ENCODE results near the gene ELAVL1.
A peak's percentile ranks its signal among the peaks of the same experiment; 100 is the strongest.

ELAVL1 gene

GRCh38 chr19:8017808-8018207 lies 12.4 kb upstream of the ELAVL1 start:
- Histone ChIP-seq H3K36me3 (ENCODE audit: control insufficient read depth, insufficient read depth, low read length, severe bottlenecking) (no peaks in the 10 kb centered on the region), H3K27me3 (replicated peaks; ENCODE audit: control insufficient read depth, insufficient read depth, low read length) (no peaks in the 10 kb centered on the region), H3K4me3 (ENCODE audit: low read length) (no peak overlapping the region), H3K9ac (ENCODE audit: low read length) (no peak overlapping the region), H3K4me1 (ENCODE audit: control insufficient read depth, insufficient read depth, low read length) (no peaks in the 10 kb centered on the region), H3K9me3 (ENCODE audit: control insufficient read depth, low read length) (no peaks in the 10 kb centered on the region)
- no peak for DNase-seq (ENCODE audit: low read depth)

DNA sequence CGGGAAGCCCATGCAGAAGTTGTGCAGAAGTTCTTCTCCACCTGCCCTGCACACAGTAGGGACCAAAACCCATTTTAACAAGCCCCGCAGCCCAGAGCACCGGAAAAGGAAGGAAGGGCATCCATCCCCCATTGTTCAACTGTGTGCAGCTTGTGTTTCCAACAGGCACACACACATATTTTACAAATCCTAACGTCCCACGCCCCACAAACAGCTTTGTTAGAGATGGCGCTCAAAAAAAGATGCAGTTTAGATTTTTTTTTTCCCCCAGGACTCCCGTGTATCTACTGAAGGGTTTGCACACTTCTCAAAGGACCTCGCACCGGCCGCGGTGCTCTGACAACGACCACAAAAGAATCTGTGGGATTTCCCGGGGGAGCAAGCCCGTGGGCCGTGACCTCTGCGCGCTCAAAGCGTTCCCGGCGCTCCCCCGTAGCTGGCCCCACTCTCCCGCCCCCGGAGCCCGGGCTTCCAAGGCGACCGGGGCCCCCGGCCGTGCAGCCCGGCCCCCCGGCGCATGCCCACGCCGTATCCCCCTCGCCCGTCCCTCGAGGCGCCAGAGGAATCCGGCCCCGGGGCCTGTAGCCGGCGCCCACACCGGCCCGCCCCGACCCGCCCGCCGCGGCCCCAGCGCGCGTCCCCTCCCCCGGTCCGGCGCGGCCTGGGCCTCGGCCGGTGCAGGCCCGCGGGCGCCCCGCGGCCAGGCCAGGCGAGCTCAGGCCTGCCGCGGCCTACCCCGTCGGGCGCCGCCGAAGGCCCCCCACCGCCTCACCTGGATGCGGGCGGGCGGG lies 523 bp downstream of the ELAVL1 start:
- no peaks in the 10 kb centered on the region for H3K36me3 ChIP-seq (ENCODE audit: control insufficient read depth, insufficient read depth, low read length, severe bottlenecking)
- H3K4me1 ChIP-seq (ENCODE audit: control insufficient read depth, insufficient read depth, low read length): peaks cover 34% of the 10 kb centered on the region
- H3K9ac ChIP-seq (ENCODE audit: low read length): peak overlapping the region; percentile 87
- DNase-seq (ENCODE audit: low read depth): peak; percentile 78
- no peaks in the 10 kb centered on the region for H3K27me3 ChIP-seq (replicated peaks; ENCODE audit: control insufficient read depth, insufficient read depth, low read length)
- no peaks in the 10 kb centered on the region for H3K9me3 ChIP-seq (ENCODE audit: control insufficient read depth, low read length)
- H3K4me3 ChIP-seq (ENCODE audit: low read length): peak overlapping the region; percentile 93

- H3K36me3 ChIP-seq (ENCODE audit: control insufficient read depth, insufficient read depth, low read length, severe bottlenecking): no peaks in the 10 kb centered on the region
- peak overlapping the region; percentile 87 for H3K9ac ChIP-seq (ENCODE audit: low read length)
- peaks cover 34% of the 10 kb centered on the region for H3K4me1 ChIP-seq (ENCODE audit: control insufficient read depth, insufficient read depth, low read length)
- peak overlapping the region; percentile 93 for H3K4me3 ChIP-seq (ENCODE audit: low read length)
- H3K9me3 ChIP-seq (ENCODE audit: control insufficient read depth, low read length): no peaks in the 10 kb centered on the region
- DNase-seq (ENCODE audit: low read depth): no peak
- no peaks in the 10 kb centered on the region for H3K27me3 ChIP-seq (replicated peaks; ENCODE audit: control insufficient read depth, insufficient read depth, low read length)
Observed at GRCh38 chr19:8004001-8004400, 1.4 kb downstream of the ELAVL1 start.

GRCh38 chr19:8001995-8002849 lies 3.2 kb downstream of the ELAVL1 start:
- H3K9me3 ChIP-seq (ENCODE audit: control insufficient read depth, low read length): no peaks in the 10 kb centered on the region
- H3K27me3 ChIP-seq (replicated peaks; ENCODE audit: control insufficient read depth, insufficient read depth, low read length): no peaks in the 10 kb centered on the region
- peak; percentile 88 for DNase-seq (ENCODE audit: low read depth)
- peak overlapping the region; percentile 79 for H3K9ac ChIP-seq (ENCODE audit: low read length)
- H3K4me1 ChIP-seq (ENCODE audit: control insufficient read depth, insufficient read depth, low read length): peaks cover 34% of the 10 kb centered on the region
- peak overlapping the region; percentile 78 for H3K4me3 ChIP-seq (ENCODE audit: low read length)
- H3K36me3 ChIP-seq (ENCODE audit: control insufficient read depth, insufficient read depth, low read length, severe bottlenecking): no peaks in the 10 kb centered on the region

DNA sequence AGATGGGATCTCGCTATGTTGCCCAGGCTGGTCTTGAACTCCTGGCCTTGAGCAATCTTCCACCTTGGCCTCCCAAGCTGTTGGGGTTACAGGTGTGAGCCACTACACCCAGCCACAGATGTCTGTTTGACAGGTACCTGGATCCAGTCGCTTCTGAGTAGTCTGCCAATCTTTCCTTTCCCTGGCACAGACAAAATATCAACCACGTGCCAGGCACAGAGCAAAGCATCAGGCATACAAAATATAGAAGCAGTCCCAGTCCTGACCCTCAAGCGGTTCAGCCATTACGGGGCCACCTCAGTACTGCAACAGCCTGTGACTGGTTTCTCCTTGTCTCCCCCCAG lies 3.8 kb downstream of the ELAVL1 start:
- peak overlapping the region; percentile 78 for H3K4me3 ChIP-seq (ENCODE audit: low read length)
- H3K4me1 ChIP-seq (ENCODE audit: control insufficient read depth, insufficient read depth, low read length): peaks cover 34% of the 10 kb centered on the region
- no peaks in the 10 kb centered on the region for H3K36me3 ChIP-seq (ENCODE audit: control insufficient read depth, insufficient read depth, low read length, severe bottlenecking)
- H3K9me3 ChIP-seq (ENCODE audit: control insufficient read depth, low read length): no peaks in the 10 kb centered on the region
- no peak for DNase-seq (ENCODE audit: low read depth)
- peak overlapping the region; percentile 79 for H3K9ac ChIP-seq (ENCODE audit: low read length)
- no peaks in the 10 kb centered on the region for H3K27me3 ChIP-seq (replicated peaks; ENCODE audit: control insufficient read depth, insufficient read depth, low read length)

DNA sequence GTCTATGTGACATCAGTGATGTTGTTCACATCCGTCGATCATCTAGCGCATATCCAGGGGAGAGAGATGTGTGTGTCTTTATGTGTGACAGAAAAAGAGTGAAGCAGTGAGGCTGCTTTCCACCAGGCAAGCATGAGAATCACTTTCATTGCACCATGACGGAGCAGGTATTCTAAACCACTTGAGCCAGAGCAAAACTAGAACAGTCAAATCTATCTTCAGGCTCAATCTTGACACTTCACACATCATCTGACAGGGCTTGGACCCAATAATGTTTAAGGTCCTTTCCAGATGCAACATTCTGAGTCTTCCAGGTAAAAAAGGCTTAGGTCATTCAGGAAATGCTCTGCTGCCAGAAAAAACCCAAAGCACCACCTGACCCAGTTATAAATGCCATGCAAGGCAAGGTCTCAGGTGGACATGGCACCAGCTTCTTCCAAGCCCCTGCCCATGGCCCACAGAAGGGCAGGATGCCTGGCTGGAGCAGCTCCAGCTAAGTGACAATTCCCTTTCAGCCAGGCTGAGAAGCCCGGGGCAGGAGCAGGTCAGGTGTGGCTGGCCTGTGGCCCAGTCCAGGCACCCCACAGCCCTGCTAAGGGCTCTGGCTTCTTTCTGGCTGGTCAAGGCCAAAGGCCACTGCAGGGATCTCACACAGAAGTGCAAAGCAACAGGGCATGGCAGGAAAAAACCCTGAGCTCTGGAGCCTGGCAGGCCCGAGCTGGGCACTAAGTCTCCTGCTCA lies 5.0 kb downstream of the ELAVL1 start:
- no peak for DNase-seq (ENCODE audit: low read depth)
- H3K4me1 ChIP-seq (ENCODE audit: control insufficient read depth, insufficient read depth, low read length): peaks cover 30% of the 10 kb centered on the region
- H3K27me3 ChIP-seq (replicated peaks; ENCODE audit: control insufficient read depth, insufficient read depth, low read length): no peaks in the 10 kb centered on the region
- H3K9me3 ChIP-seq (ENCODE audit: control insufficient read depth, low read length): no peaks in the 10 kb centered on the region
- H3K36me3 ChIP-seq (ENCODE audit: control insufficient read depth, insufficient read depth, low read length, severe bottlenecking): no peaks in the 10 kb centered on the region
- H3K4me3 ChIP-seq (ENCODE audit: low read length): no peak overlapping the region
- no peak overlapping the region for H3K9ac ChIP-seq (ENCODE audit: low read length)

- no peak overlapping the region for H3K4me3 ChIP-seq (ENCODE audit: low read length)
- DNase-seq (ENCODE audit: low read depth): no peak
- no peaks in the 10 kb centered on the region for H3K9me3 ChIP-seq (ENCODE audit: control insufficient read depth, low read length)
- H3K36me3 ChIP-seq (ENCODE audit: control insufficient read depth, insufficient read depth, low read length, severe bottlenecking): no peaks in the 10 kb centered on the region
- H3K4me1 ChIP-seq (ENCODE audit: control insufficient read depth, insufficient read depth, low read length): peaks cover 29% of the 10 kb centered on the region
- H3K9ac ChIP-seq (ENCODE audit: low read length): no peak overlapping the region
- H3K27me3 ChIP-seq (replicated peaks; ENCODE audit: control insufficient read depth, insufficient read depth, low read length): no peaks in the 10 kb centered on the region
Observed at GRCh38 chr19:7999376-7999775, 6.1 kb downstream of the ELAVL1 start.

GRCh38 chr19:7997809-7998480 lies 7.5 kb downstream of the ELAVL1 start:
- H3K4me1 ChIP-seq (ENCODE audit: control insufficient read depth, insufficient read depth, low read length): peaks cover 34% of the 10 kb centered on the region
- H3K9ac ChIP-seq (ENCODE audit: low read length): no peak overlapping the region
- no peak for DNase-seq (ENCODE audit: low read depth)
- H3K4me3 ChIP-seq (ENCODE audit: low read length): no peak overlapping the region
- H3K27me3 ChIP-seq (replicated peaks; ENCODE audit: control insufficient read depth, insufficient read depth, low read length): no peaks in the 10 kb centered on the region
- H3K9me3 ChIP-seq (ENCODE audit: control insufficient read depth, low read length): no peaks in the 10 kb centered on the region
- H3K36me3 ChIP-seq (ENCODE audit: control insufficient read depth, insufficient read depth, low read length, severe bottlenecking): no peaks in the 10 kb centered on the region

DNA sequence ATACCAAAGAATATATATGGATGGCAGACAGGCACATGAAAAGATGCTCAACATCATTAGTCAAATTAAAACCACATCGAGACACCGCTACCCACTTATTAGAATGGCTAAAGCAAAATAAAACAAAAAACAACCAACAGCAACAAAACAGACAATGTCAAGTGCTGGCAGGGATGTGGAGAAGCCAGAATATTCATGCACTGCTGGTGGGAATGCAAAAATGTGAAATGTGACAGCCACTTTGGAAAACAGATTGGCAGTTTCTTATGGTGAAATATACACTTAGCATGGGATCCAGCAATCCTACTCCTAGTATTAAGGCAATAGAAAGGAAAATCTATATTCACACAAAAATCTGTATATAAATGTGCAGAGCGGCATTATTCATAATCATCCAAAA lies 8.6 kb downstream of the ELAVL1 start:
- no peak for DNase-seq (ENCODE audit: low read depth)
- no peak overlapping the region for H3K9ac ChIP-seq (ENCODE audit: low read length)
- H3K36me3 ChIP-seq (ENCODE audit: control insufficient read depth, insufficient read depth, low read length, severe bottlenecking): peaks cover 4% of the 10 kb centered on the region
- H3K4me1 ChIP-seq (ENCODE audit: control insufficient read depth, insufficient read depth, low read length): peaks cover 31% of the 10 kb centered on the region
- no peaks in the 10 kb centered on the region for H3K27me3 ChIP-seq (replicated peaks; ENCODE audit: control insufficient read depth, insufficient read depth, low read length)
- no peak overlapping the region for H3K4me3 ChIP-seq (ENCODE audit: low read length)
- no peaks in the 10 kb centered on the region for H3K9me3 ChIP-seq (ENCODE audit: control insufficient read depth, low read length)

DNA sequence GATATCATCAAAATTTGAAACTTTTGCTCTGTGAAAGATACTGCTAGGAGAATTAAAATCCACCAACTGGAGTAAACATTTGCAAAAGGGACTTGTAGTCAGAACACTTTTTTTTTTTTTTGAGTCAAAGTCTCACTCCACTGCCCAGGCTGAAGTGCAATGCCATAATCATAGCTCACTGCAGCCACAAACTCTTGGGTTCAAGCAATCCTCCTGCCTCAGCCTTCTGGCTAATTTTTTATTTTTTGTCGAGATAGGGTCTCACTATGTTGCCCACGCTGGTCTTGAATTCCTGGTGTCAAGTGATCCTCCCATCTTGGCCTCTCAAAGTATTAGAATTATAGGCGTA lies 9.7 kb downstream of the ELAVL1 start:
- Histone ChIP-seq H3K9me3 (ENCODE audit: control insufficient read depth, low read length) (no peaks in the 10 kb centered on the region), H3K4me1 (ENCODE audit: control insufficient read depth, insufficient read depth, low read length) (peaks cover 23% of the 10 kb centered on the region), H3K9ac (ENCODE audit: low read length) (no peak overlapping the region), H3K4me3 (ENCODE audit: low read length) (no peak overlapping the region), H3K27me3 (replicated peaks; ENCODE audit: control insufficient read depth, insufficient read depth, low read length) (no peaks in the 10 kb centered on the region), H3K36me3 (ENCODE audit: control insufficient read depth, insufficient read depth, low read length, severe bottlenecking) (peaks cover 12% of the 10 kb centered on the region)
- DNase-seq (ENCODE audit: low read depth): no peak

Data from adipocyte (in vitro differentiated cells).